IMR-90 (cell line): ENCODE data around the gene RHBDF2. TPM values are rescaled to one million over a fixed set of nuclear protein-coding genes. Genes with fewer than 3 reads are reported as not detected.

ENCODE experiments used
- ATAC-seq: fragments of 200-7000 bp; cut with Tn5 transposase; 2 replicates; pipeline ENCODE4 v1.9.1; 2020; ENCODE audit warnings: low read depth, mild to moderate bottlenecking, moderate library complexity
- BruUV-seq: library from RNA; stranded (reverse); fragments of 400-500 nt; replicated peaks from 2 replicates; lab custom pipeline; 2021; lab: Mats Ljungman, UMichigan
- CTCF ChIA-PET: fragments of 300-600 bp; formaldehyde crosslinking; extraction: SDS; loops from one replicate; lab custom pipeline; 2021; ENCODE audit warnings: antibody characterized with exemption; lab: Yijun Ruan, JAX
- POLR2A ChIA-PET: fragments of 300-600 bp; sonication (Branson Sonifier 250); formaldehyde crosslinking; loops from one replicate; lab custom pipeline; 2022; ENCODE audit warnings: antibody characterized with exemption; ENCODE audit not compliant: unreplicated experiment; lab: Charles Lee
- DNase-seq: peaks from one replicate; pipeline ENCODE4 v3.0.0; 2013
- H2AFZ ChIP-seq: replicated peaks from 2 replicates; pipeline ENCODE3; 2013; ENCODE audit warnings: low read length, mild to moderate bottlenecking; ENCODE audit not compliant: poor library complexity
- H2AK5ac ChIP-seq: 2 replicates; pipeline ENCODE4 v1.6.1; 2013; ENCODE audit warnings: low read depth, low read length, inconsistent platforms
- H2AK9ac ChIP-seq: replicated peaks from 2 replicates; pipeline ENCODE3; 2013; ENCODE audit warnings: mild to moderate bottlenecking, low read depth, low read length, moderate library complexity; ENCODE audit not compliant: poor library complexity
- H2BK120ac ChIP-seq: 2 replicates; pipeline ENCODE4 v1.6.1; 2013; ENCODE audit warnings: low read depth, low read length, inconsistent platforms
- H2BK15ac ChIP-seq: 3 replicates; pipeline ENCODE4 v1.6.1; 2013; ENCODE audit warnings: low read depth, low read length, inconsistent platforms
- H2BK20ac ChIP-seq: 2 replicates; pipeline ENCODE4 v1.6.1; 2013; ENCODE audit warnings: low read depth, mild to moderate bottlenecking, inconsistent platforms, low read length, moderate library complexity
- H2BK5ac ChIP-seq: 2 replicates; pipeline ENCODE4 v1.6.1; 2013; ENCODE audit warnings: mild to moderate bottlenecking, low read depth, low read length, inconsistent platforms; ENCODE audit not compliant: poor library complexity, severe bottlenecking
- H3K14ac ChIP-seq: replicated peaks from 2 replicates; pipeline ENCODE4 v1.6.1; 2013; ENCODE audit warnings: low read depth, low read length, inconsistent platforms
- H3K18ac ChIP-seq: 2 replicates; pipeline ENCODE4 v1.6.1; 2013; ENCODE audit warnings: low read depth, low read length, control low read depth
- H3K23ac ChIP-seq: 2 replicates; pipeline ENCODE4 v1.6.1; 2013; ENCODE audit warnings: low read depth, low read length, inconsistent platforms
- H3K27ac ChIP-seq: 2 replicates; pipeline ENCODE4 v1.5.1; 2013; ENCODE audit warnings: mild to moderate bottlenecking, control low read depth, low read length; ENCODE audit not compliant: insufficient read depth
- H3K27me3 ChIP-seq: 2 replicates; pipeline ENCODE4 v1.6.1; 2013; ENCODE audit warnings: low read length; ENCODE audit not compliant: control insufficient read depth, insufficient read depth
- H3K36me3 ChIP-seq: 2 replicates; pipeline ENCODE4 v1.6.1; 2013; ENCODE audit warnings: low read length, mixed read lengths; ENCODE audit not compliant: control insufficient read depth, insufficient read depth
- H3K4ac ChIP-seq: 2 replicates; pipeline ENCODE4 v1.6.1; 2013; ENCODE audit warnings: low read depth, low read length, inconsistent platforms
- H3K4me1 ChIP-seq: 2 replicates; pipeline ENCODE4 v1.6.1; 2013; ENCODE audit warnings: low read length, mixed read lengths; ENCODE audit not compliant: control insufficient read depth, insufficient read depth
- H3K4me2 ChIP-seq: 2 replicates; pipeline ENCODE4 v1.6.1; 2013; ENCODE audit warnings: low read depth, mild to moderate bottlenecking, control low read depth, low read length, moderate library complexity
- H3K4me3 ChIP-seq: 2 replicates; pipeline ENCODE4 v1.5.1; 2013; ENCODE audit warnings: low read depth, mild to moderate bottlenecking, control low read depth, low read length, moderate library complexity; ENCODE audit not compliant: insufficient read depth
- H3K56ac ChIP-seq: 2 replicates; pipeline ENCODE4 v1.6.1; 2013; ENCODE audit warnings: low read length, inconsistent platforms; ENCODE audit not compliant: insufficient read depth; ENCODE audit errors: extremely low read depth
- H3K79me1 ChIP-seq, 2 experiments: 2 replicates each; pipeline ENCODE4 v1.6.1; 2013; ENCODE audit warnings: low read length in 2 of 2, inconsistent platforms in 1 of 2, low read depth in 1 of 2
- H3K9ac ChIP-seq: 2 replicates; pipeline ENCODE4 v1.6.1; 2013; ENCODE audit warnings: low read depth, low read length, control low read depth
- H3K9me1 ChIP-seq: 2 replicates; pipeline ENCODE4 v1.6.1; 2013; ENCODE audit warnings: low read length, inconsistent platforms; ENCODE audit not compliant: insufficient read depth
- H3K9me3 ChIP-seq: 2 replicates; pipeline ENCODE4 v1.6.1; 2013; ENCODE audit warnings: low read length; ENCODE audit not compliant: control insufficient read depth, insufficient read depth
- H4K20me1 ChIP-seq: 2 replicates; pipeline ENCODE4 v1.6.1; 2013; ENCODE audit warnings: low read length, inconsistent platforms; ENCODE audit not compliant: insufficient read depth
- H4K5ac ChIP-seq: 2 replicates; pipeline ENCODE4 v1.6.1; 2013; ENCODE audit warnings: mild to moderate bottlenecking, low read depth, low read length, control low read depth
- H4K8ac ChIP-seq, 2 experiments: 2 replicates each; pipeline ENCODE4 v1.6.1; 2013; ENCODE audit warnings: low read depth in 2 of 2, low read length in 2 of 2, control low read depth in 1 of 2, inconsistent platforms in 1 of 2
- H4K91ac ChIP-seq: 2 replicates; pipeline ENCODE4 v1.6.1; 2013; ENCODE audit warnings: low read depth, low read length, inconsistent platforms; ENCODE audit not compliant: insufficient read depth
- CEBPB ChIP-seq: IDR thresholded peaks from 2 replicates; pipeline ENCODE4 v1.6.1; 2012; ENCODE audit warnings: low read depth, low read length, improper control_type of control experiment
- CHD1 ChIP-seq: IDR thresholded peaks from 2 replicates; pipeline ENCODE4 v1.6.1; 2012; ENCODE audit warnings: low read depth, low read length, improper control_type of control experiment
- FOS ChIP-seq: fragments of 150-350 bp; IDR thresholded peaks from 2 replicates; pipeline ENCODE4 v1.6.1; 2016; ENCODE audit warnings: low read depth, low read length
- MAZ ChIP-seq: IDR thresholded peaks from 2 replicates; pipeline ENCODE4 v1.6.1; 2012; ENCODE audit warnings: low read depth, mild to moderate bottlenecking, low read length, improper control_type of control experiment, moderate library complexity, borderline replicate concordance
- MXI1 ChIP-seq: IDR thresholded peaks from 2 replicates; pipeline ENCODE4 v1.6.1; 2012; ENCODE audit warnings: low read depth, mild to moderate bottlenecking, low read length, moderate library complexity, borderline replicate concordance
- NFE2L2 ChIP-seq: fragments of 150-350 bp; IDR thresholded peaks from 2 replicates; pipeline ENCODE4 v1.6.1; 2016; ENCODE audit warnings: low read depth, mild to moderate bottlenecking, low read length
- POLR2A ChIP-seq: IDR thresholded peaks from 2 replicates; pipeline ENCODE4 v1.6.1; 2012; ENCODE audit warnings: mild to moderate bottlenecking, low read depth, low read length
- RFX5 ChIP-seq: IDR thresholded peaks from 2 replicates; pipeline ENCODE4 v1.8.0; 2012; ENCODE audit warnings: low read depth, mild to moderate bottlenecking, low read length, moderate library complexity
- SMC3 ChIP-seq: fragments of 150-350 bp; IDR thresholded peaks from 2 replicates; pipeline ENCODE4 v1.6.1; 2016; ENCODE audit warnings: low read depth, mild to moderate bottlenecking, antibody characterized with exemption, low read length, moderate library complexity
- WGBS, 2 experiments: methylation state at CpG; one replicate each; pipeline versions ENCODE4 v1.1.5 to v1.1.7; 2013; ENCODE audit warnings: missing lambda C conversion rate in 2 of 2; ENCODE audit not compliant: insufficient read length in 1 of 2; ENCODE audit errors: extremely low coverage in 2 of 2; 5-methylcytosine and 5-hydroxymethylcytosine counted together
- dilution Hi-C: fragments of 300-500 bp; cut with HindIII; formaldehyde crosslinking; loops from one replicate; pipeline ENCODE4 v1.14.3; 2018; ENCODE audit warnings: low sequenced_read_pairs; ENCODE audit not compliant: unreplicated experiment
- in situ Hi-C: fragments of 300-500 bp; cut with MboI; formaldehyde crosslinking; loops from 3 replicates; pipeline ENCODE4 v1.14.3; 2019; ENCODE audit warnings: low sequenced_read_pairs, inconsistent platforms, mixed read lengths
- intact Hi-C: fragments of 100-400 bp; cut with micrococcal nuclease; formaldehyde crosslinking; loops from 2 replicates; pipeline ENCODE4 v1.10.0; 2022
- polyA plus RNA-seq, 3 experiments: library from polyadenylated mRNA; depleted of rRNA; stranded (reverse); fragments of >200 nt; gene quantifications; 2 replicates each; pipeline ENCODE4 v1.2.3, GENCODE V29; 2012; ENCODE audit warnings: low replicate concordance in 1 of 3
- total RNA-seq: library from RNA; depleted of rRNA; stranded (reverse); fragments of >200 nt; gene quantifications from 2 replicates; pipeline ENCODE4 v1.2.3, GENCODE V29; 2012
- TF ChIP-seq, protein P1 (sequence below): fragments of 150-350 bp; IDR thresholded peaks from 2 replicates; pipeline ENCODE4 v1.6.1; 2017; ENCODE audit warnings: mild to moderate bottlenecking, antibody characterized with exemption, low read length, low read depth

The RHBDF2 gene
- total and polyA plus RNA-seq, 2 of the 4 experiments (the other 2 are of a cell fraction), result 1.3 to 8.3 TPM

DNA sequence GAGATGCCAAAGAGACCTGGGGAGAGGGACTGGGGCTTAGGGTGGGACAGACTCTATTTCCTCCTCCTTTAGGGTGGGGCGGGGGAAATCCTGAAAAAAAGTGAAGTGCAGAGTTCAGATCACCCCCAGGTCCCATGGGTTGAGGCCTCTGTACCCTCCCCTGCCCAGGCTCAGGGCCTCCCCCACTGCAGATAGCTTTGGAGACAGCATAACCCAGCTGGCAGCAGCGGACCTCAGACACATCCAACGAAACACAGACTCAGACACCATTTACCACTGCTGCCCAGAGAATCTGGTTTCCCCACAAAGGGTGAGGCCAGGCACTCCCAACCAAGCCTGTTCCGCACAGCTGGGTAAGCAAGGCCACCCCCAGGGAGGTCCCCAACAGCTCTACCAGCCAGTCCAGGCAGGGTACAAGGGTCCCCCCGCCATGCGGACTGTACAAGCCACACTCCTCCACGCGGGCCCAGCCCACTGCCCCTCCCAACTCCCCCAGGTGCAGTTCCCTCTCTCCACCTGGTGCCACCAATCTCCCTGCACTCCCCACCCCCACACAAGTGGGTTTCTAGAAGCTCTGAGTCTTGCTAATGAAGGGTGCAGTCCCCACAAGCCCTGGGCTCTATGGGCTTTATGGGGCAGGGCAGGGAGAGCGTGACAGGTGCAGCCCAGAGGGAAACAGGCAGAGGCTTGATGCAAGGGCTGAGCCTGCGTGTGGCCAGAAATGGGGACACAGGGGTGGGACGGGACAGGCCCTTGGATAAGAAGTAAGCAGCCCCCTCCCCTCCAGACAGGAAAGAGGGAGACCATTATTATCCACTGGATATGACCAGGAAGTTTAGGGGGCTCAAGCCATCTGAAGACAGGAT, 8.9 kb downstream of the RHBDF2 start:
- H3K9me1 ChIP-seq, result peaks cover 1% of the 10 kb centered on the region; the same call in 1 of the 2 replicates
- peaks cover 0 to 7% of the 10 kb centered on the region in 2 experiments; a peak in 3 of 4 replicates for H3K79me1 ChIP-seq
- ATAC-seq (no peak), DNase-seq (no peak)
- H4K8ac ChIP-seq, result peak overlapping the region; percentile 74 to 93; a peak in 3 of 4 replicates
- POLR2A ChIA-PET, result no interaction called here
- peak overlapping the region; percentile 26; the same call in 1 of the 2 replicates for H3K4me2 ChIP-seq
- H2AK5ac ChIP-seq, result peak overlapping the region; percentile 87
- H2BK5ac ChIP-seq, result peak overlapping the region; percentile 78
- peak overlapping the region; percentile 75 for H3K4ac ChIP-seq
- no peaks in the 10 kb centered on the region for H3K36me3 ChIP-seq
- TF ChIP-seq FOS (no peak), RFX5 (no peak), CHD1 (no peak), MXI1 (no peak), CEBPB (no peak), POLR2A (no peak), NFE2L2 (no peak), SMC3 (no peak), MAZ (no peak)
- TF ChIP-seq, protein P1, sequence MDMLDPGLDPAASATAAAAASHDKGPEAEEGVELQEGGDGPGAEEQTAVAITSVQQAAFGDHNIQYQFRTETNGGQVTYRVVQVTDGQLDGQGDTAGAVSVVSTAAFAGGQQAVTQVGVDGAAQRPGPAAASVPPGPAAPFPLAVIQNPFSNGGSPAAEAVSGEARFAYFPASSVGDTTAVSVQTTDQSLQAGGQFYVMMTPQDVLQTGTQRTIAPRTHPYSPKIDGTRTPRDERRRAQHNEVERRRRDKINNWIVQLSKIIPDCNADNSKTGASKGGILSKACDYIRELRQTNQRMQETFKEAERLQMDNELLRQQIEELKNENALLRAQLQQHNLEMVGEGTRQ, result no peak
- H3K27me3 ChIP-seq, result no peaks in the 10 kb centered on the region
- no peak overlapping the region for H3K56ac ChIP-seq
- peak overlapping the region; percentile 87 for H2AFZ ChIP-seq
- no TSS peak for BruUV-seq
- peak overlapping the region; percentile 79; the same call in 1 of the 2 replicates for H2BK120ac ChIP-seq
- peak overlapping the region; percentile 70 for H4K5ac ChIP-seq
- peaks cover 15% of the 10 kb centered on the region for H3K4me1 ChIP-seq
- H2BK15ac ChIP-seq, result 0 out of 3 replicates have a peak overlapping the region, but pooled peaks have one; percentile 61
- no peak overlapping the region for H3K9ac ChIP-seq
- no peak overlapping the region for H3K4me3 ChIP-seq
- in situ Hi-C loops, result no loop called here
- H2BK20ac ChIP-seq, result peak overlapping the region; percentile 20; the same call in 1 of the 2 replicates
- H2AK9ac ChIP-seq, result peak overlapping the region; percentile 90
- dilution Hi-C loops, result no loop called here
- WGBS, 2 experiments, result 100% methylated on average over 1 of the region's 11 CpGs; no CpG with 5 or more reads in 1 of the 2 experiments
- H4K91ac ChIP-seq, result peak overlapping the region; percentile 86
- H3K14ac ChIP-seq, result peak overlapping the region; percentile 91
- no peaks in the 10 kb centered on the region for H4K20me1 ChIP-seq
- H3K23ac ChIP-seq, result 0 out of 2 replicates have a peak overlapping the region, but pooled peaks have one; percentile 74
- peak overlapping the region; percentile 70 for H3K27ac ChIP-seq
- no peaks in the 10 kb centered on the region for H3K9me3 ChIP-seq
- peak overlapping the region; percentile 35 for H3K18ac ChIP-seq
- intact Hi-C loops, result no loop called here
- CTCF ChIA-PET, result interaction anchor here (1.0 kb wide), 1 partner anchor 31 kb away, joined by 3 read pairs; no protein-coding TSS in a partner anchor
